Mucosa of stomach (tissue), 1 donor: Measurements from ENCODE around the gene SCFD2.
"Not testable (repeated sequence)": the region's sequence is repeated elsewhere in the genome, so short reads cannot be mapped to it uniquely, and the experiment has no call there.

Experiments
- H3K27me3 ChIP-seq: one replicate; pipeline ENCODE4 v1.7.0; 2013; ENCODE audit warnings: mild to moderate bottlenecking, low read length; ENCODE audit not compliant: control insufficient read depth, insufficient read depth
- H3K36me3 ChIP-seq: one replicate; pipeline ENCODE4 v1.7.0; 2013; ENCODE audit warnings: low read length; ENCODE audit not compliant: control insufficient read depth, insufficient read depth
- H3K4me1 ChIP-seq: one replicate; pipeline ENCODE4 v1.7.0; 2013; ENCODE audit warnings: mild to moderate bottlenecking, low read length; ENCODE audit not compliant: control insufficient read depth, insufficient read depth
- H3K4me3 ChIP-seq: one replicate; pipeline ENCODE4 v1.7.0; 2013; ENCODE audit warnings: low read length
- H3K9ac ChIP-seq: one replicate; pipeline ENCODE4 v1.7.0; 2013; ENCODE audit warnings: mild to moderate bottlenecking, low read length, moderate library complexity
- H3K9me3 ChIP-seq: one replicate; pipeline ENCODE4 v1.7.0; 2013; ENCODE audit warnings: mild to moderate bottlenecking, low read length, moderate library complexity; ENCODE audit not compliant: control insufficient read depth
- donor health status: Pancreatic carcinoma.

The SCFD2 gene

GRCh38 chr4:53141308-53141707 is 224.6 kb downstream of the SCFD2 start:
- Histone ChIP-seq H3K36me3 (no peaks in the 10 kb centered on the region), H3K9me3 (no peaks in the 10 kb centered on the region), H3K4me1 (no peaks in the 10 kb centered on the region), H3K9ac (no peak overlapping the region), H3K27me3 (no peaks in the 10 kb centered on the region), H3K4me3 (no peak overlapping the region)

DNA sequence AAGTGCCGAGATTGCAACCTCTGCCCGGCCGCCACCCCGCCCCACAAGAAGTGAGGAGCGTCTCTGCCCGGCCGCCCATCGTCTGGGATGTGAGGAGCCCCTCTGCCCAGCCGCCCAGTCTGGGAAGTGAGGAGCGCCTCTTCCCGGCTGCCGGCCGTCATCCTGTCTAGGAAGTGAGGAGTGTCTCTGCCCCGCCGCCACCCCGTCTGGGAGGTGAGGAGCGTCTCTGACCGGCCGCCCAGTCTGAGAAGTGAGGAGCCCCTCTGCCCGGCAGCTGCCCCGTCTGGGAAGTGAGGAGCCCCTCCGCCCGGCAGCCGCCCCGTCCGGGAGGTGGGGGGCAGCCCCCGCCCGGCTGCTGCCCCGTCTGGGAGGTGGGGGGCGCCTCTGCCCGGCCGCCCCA is 226.6 kb downstream of the SCFD2 start:
- H3K4me3 ChIP-seq, H3K27me3 ChIP-seq, H3K36me3 ChIP-seq, H3K9me3 ChIP-seq, H3K4me1 ChIP-seq, H3K9ac ChIP-seq: not testable (repeated sequence)

GRCh38 chr4:53137468-53137867 is 228.4 kb downstream of the SCFD2 start:
- Histone ChIP-seq H3K9me3 (no peaks in the 10 kb centered on the region), H3K4me3 (no peak overlapping the region)

DNA sequence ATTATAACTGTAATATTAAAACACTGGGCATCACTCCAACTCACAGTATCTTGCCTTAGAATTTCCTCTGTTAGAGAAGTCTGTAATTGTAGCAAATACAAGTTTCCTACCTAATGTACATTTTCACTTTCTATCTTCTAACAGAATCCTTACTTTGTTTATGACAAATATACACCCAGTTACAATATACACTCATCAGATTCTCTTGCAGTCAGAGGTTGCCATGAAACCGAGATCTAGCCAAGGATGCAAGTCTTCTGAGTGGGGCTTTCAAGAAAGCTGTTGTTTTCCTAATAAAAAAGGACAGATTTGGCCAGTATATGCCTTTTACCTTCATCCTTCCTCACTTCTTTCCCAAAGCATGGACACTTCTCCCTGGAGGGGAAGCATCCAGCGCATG is 228.9 kb downstream of the SCFD2 start:
- no peak overlapping the region for H3K9ac ChIP-seq
- no peaks in the 10 kb centered on the region for H3K4me1 ChIP-seq
- no peaks in the 10 kb centered on the region for H3K36me3 ChIP-seq
- no peak overlapping the region for H3K4me3 ChIP-seq
- no peaks in the 10 kb centered on the region for H3K27me3 ChIP-seq
- H3K9me3 ChIP-seq = no peaks in the 10 kb centered on the region

More at GRCh38 chr4:53137468-53137867, 228.4 kb downstream of the SCFD2 start:
- Histone ChIP-seq H3K27me3 (no peaks in the 10 kb centered on the region), H3K36me3 (no peaks in the 10 kb centered on the region), H3K9ac (no peak overlapping the region), H3K4me1 (no peaks in the 10 kb centered on the region)

DNA sequence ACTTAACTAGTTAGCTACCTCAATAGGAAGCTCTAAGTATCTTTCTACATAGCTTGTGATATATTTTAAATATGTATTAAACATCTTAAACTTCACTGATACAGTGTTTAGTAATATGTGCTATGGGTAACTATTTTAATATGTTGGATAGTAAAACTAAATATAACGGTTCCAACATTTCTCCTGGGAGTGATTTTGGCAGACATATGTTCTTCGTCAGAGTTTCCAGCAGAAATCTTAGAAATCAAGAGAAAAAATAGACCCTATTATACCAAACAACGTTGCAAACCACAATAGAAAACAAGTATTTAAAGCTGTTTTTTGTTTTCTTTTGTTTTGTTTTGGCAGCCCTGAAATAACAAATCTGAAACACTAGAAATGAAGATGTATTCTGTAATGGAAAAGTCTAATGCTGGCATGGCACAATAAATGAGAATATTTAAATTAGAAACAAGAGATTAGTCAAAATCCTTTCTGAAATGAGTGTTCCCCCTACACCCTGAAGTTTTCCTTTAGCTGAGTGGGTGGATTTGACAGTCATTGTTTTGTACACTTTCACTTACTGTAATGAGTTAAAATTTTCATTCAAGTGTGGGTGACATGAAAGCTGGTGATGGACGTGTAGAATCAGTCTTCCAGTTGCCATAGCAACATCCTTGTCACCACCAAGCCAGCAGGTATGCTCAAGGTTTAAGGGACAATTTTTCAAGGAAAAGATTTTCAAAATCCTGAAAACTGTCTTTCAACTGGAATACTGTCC is 233.5 kb downstream of the SCFD2 start:
- Histone ChIP-seq H3K27me3 (no peaks in the 10 kb centered on the region), H3K36me3 (no peaks in the 10 kb centered on the region), H3K9ac (no peak overlapping the region), H3K4me3 (no peak overlapping the region), H3K9me3 (no peaks in the 10 kb centered on the region), H3K4me1 (no peaks in the 10 kb centered on the region)

DNA sequence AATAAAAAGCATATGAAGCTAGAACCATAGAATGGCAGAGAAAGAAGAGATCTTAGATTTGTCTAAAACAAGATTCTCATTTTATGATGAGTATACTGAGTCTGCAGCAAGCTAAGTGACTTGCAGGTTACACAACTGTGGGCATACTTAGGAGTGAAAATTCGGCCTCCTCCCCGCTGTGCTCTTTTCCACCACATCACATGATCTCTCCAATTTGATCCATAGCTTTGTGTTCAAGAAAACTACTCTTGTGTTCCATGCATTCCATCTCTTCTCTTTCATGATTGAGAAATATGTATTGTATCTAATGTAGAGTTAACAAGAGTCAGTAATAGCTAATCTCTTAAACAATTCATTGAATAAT is 234.3 kb downstream of the SCFD2 start:
- Histone ChIP-seq H3K27me3 (no peaks in the 10 kb centered on the region), H3K4me3 (no peak overlapping the region), H3K9me3 (no peaks in the 10 kb centered on the region), H3K9ac (no peak overlapping the region), H3K36me3 (no peaks in the 10 kb centered on the region), H3K4me1 (no peaks in the 10 kb centered on the region)

- H3K9ac ChIP-seq = no peak overlapping the region
- no peaks in the 10 kb centered on the region for H3K4me1 ChIP-seq
Measured at GRCh38 chr4:53130896-53131561, 234.8 kb downstream of the SCFD2 start.

GRCh38 chr4:53128706-53129357 is 237.0 kb downstream of the SCFD2 start:
- Histone ChIP-seq H3K4me3 (no peak overlapping the region), H3K9me3 (no peaks in the 10 kb centered on the region), H3K4me1 (peaks cover 2% of the 10 kb centered on the region), H3K9ac (no peak overlapping the region), H3K36me3 (no peaks in the 10 kb centered on the region), H3K27me3 (no peaks in the 10 kb centered on the region)

More at GRCh38 chr4:53130896-53131561, 234.8 kb downstream of the SCFD2 start:
- H3K4me3 ChIP-seq = no peak overlapping the region
- no peaks in the 10 kb centered on the region for H3K9me3 ChIP-seq
- H3K36me3 ChIP-seq = no peaks in the 10 kb centered on the region
- no peaks in the 10 kb centered on the region for H3K27me3 ChIP-seq

DNA sequence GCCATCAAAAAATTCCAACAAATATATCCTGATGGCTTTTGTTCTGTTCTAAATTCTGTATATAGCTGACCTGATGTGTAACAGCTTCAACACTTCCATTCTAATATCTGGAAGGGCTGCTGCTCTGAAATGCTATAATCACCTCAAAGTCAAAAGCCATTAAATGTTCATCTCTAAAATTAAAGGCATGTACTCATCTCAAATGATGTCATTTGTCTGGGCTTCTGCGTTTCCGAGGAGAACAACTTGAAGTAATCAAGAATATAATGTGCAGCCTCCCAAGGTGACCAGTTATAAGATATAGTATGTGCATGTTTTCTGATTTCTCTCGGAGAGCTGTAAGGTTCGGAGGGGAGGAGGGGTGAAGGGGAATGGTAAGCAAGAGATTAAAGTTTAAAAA is 237.6 kb downstream of the SCFD2 start:
- Histone ChIP-seq H3K4me3 (no peak overlapping the region), H3K4me1 (peaks cover 8% of the 10 kb centered on the region), H3K9ac (no peak overlapping the region), H3K9me3 (no peaks in the 10 kb centered on the region), H3K36me3 (no peaks in the 10 kb centered on the region), H3K27me3 (no peaks in the 10 kb centered on the region)

GRCh38 chr4:53127365-53127764 is 238.5 kb downstream of the SCFD2 start:
- Histone ChIP-seq H3K4me3 (no peak overlapping the region), H3K4me1 (peaks cover 14% of the 10 kb centered on the region), H3K27me3 (no peaks in the 10 kb centered on the region), H3K36me3 (no peaks in the 10 kb centered on the region), H3K9ac (no peak overlapping the region), H3K9me3 (no peaks in the 10 kb centered on the region)

DNA sequence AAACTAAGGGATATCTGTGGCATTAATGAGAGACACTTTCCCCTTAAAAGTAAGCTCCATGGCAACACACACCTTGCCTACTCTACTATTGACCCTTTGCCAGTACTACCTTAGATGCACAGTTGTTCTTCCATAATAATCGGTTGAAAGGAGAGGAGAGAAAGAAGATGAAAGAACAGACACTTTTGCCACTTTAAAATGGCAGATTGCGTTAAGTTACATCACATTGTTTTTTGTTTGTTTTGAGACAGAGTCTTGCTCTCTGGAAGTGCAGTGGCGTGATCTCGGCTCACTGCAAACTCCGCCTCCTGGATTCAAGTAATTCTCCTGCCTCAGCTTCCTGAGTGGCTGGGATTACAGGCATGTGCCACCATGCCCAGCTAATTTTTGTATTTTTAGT is 239.8 kb downstream of the SCFD2 start:
- H3K4me1 ChIP-seq = peaks cover 26% of the 10 kb centered on the region
- H3K27me3 ChIP-seq = no peaks in the 10 kb centered on the region
- H3K4me3 ChIP-seq = no peak overlapping the region
- no peak overlapping the region for H3K9ac ChIP-seq
- no peaks in the 10 kb centered on the region for H3K36me3 ChIP-seq
- H3K9me3 ChIP-seq = no peaks in the 10 kb centered on the region

- no peak overlapping the region for H3K4me3 ChIP-seq
- no peak overlapping the region for H3K9ac ChIP-seq
- no peaks in the 10 kb centered on the region for H3K36me3 ChIP-seq
- H3K9me3 ChIP-seq = no peaks in the 10 kb centered on the region
- no peaks in the 10 kb centered on the region for H3K27me3 ChIP-seq
- peaks cover 32% of the 10 kb centered on the region for H3K4me1 ChIP-seq
Measured at GRCh38 chr4:53123819-53124218, 242.0 kb downstream of the SCFD2 start.
